ENCODE results near the gene PCDHGB5.

DNA sequence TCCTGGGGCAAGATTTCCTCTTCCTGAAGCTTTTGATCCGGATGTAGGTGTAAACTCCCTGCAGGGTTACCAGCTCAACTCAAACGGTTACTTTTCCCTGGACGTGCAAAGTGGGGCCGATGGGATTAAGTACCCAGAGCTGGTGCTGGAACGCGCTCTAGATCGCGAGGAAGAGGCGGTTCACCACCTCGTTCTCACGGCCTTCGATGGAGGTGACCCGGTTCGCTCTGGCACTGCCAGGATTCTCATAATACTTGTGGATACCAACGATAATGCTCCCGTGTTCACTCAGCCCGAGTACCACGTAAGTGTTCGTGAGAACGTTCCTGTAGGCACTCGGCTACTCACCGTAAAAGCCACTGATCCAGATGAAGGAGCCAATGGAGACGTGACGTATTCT, 42.1 kb upstream of the PCDHGB5 start:
- TF ChIP-seq, protein P1, sequence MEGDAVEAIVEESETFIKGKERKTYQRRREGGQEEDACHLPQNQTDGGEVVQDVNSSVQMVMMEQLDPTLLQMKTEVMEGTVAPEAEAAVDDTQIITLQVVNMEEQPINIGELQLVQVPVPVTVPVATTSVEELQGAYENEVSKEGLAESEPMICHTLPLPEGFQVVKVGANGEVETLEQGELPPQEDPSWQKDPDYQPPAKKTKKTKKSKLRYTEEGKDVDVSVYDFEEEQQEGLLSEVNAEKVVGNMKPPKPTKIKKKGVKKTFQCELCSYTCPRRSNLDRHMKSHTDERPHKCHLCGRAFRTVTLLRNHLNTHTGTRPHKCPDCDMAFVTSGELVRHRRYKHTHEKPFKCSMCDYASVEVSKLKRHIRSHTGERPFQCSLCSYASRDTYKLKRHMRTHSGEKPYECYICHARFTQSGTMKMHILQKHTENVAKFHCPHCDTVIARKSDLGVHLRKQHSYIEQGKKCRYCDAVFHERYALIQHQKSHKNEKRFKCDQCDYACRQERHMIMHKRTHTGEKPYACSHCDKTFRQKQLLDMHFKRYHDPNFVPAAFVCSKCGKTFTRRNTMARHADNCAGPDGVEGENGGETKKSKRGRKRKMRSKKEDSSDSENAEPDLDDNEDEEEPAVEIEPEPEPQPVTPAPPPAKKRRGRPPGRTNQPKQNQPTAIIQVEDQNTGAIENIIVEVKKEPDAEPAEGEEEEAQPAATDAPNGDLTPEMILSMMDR (IDR thresholded peaks at IDR 0.05; ENCODE audit: insufficient read depth, low read length), result no peak
- TF ChIP-seq, protein P2, sequence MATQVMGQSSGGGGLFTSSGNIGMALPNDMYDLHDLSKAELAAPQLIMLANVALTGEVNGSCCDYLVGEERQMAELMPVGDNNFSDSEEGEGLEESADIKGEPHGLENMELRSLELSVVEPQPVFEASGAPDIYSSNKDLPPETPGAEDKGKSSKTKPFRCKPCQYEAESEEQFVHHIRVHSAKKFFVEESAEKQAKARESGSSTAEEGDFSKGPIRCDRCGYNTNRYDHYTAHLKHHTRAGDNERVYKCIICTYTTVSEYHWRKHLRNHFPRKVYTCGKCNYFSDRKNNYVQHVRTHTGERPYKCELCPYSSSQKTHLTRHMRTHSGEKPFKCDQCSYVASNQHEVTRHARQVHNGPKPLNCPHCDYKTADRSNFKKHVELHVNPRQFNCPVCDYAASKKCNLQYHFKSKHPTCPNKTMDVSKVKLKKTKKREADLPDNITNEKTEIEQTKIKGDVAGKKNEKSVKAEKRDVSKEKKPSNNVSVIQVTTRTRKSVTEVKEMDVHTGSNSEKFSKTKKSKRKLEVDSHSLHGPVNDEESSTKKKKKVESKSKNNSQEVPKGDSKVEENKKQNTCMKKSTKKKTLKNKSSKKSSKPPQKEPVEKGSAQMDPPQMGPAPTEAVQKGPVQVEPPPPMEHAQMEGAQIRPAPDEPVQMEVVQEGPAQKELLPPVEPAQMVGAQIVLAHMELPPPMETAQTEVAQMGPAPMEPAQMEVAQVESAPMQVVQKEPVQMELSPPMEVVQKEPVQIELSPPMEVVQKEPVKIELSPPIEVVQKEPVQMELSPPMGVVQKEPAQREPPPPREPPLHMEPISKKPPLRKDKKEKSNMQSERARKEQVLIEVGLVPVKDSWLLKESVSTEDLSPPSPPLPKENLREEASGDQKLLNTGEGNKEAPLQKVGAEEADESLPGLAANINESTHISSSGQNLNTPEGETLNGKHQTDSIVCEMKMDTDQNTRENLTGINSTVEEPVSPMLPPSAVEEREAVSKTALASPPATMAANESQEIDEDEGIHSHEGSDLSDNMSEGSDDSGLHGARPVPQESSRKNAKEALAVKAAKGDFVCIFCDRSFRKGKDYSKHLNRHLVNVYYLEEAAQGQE (IDR thresholded peaks at IDR 0.05; ENCODE audit: insufficient replicate concordance, low read depth), result no peak
- no peak for TF ChIP-seq POLR2AphosphoS5 (IDR thresholded peaks at IDR 0.05; ENCODE audit: low read depth)
